Measurements from ENCODE around the gene NRXN3.

- TF ChIP-seq, protein P1, sequence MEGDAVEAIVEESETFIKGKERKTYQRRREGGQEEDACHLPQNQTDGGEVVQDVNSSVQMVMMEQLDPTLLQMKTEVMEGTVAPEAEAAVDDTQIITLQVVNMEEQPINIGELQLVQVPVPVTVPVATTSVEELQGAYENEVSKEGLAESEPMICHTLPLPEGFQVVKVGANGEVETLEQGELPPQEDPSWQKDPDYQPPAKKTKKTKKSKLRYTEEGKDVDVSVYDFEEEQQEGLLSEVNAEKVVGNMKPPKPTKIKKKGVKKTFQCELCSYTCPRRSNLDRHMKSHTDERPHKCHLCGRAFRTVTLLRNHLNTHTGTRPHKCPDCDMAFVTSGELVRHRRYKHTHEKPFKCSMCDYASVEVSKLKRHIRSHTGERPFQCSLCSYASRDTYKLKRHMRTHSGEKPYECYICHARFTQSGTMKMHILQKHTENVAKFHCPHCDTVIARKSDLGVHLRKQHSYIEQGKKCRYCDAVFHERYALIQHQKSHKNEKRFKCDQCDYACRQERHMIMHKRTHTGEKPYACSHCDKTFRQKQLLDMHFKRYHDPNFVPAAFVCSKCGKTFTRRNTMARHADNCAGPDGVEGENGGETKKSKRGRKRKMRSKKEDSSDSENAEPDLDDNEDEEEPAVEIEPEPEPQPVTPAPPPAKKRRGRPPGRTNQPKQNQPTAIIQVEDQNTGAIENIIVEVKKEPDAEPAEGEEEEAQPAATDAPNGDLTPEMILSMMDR (conservative IDR thresholded peaks at IDR 0.05 in 1 of 2, IDR thresholded peaks at IDR 0.05 in 1 of 2; ENCODE audit: low read depth in 1 of 2, low read length in 2 of 2) = no peak
- no peak for TF ChIP-seq EZH2 (IDR thresholded peaks at IDR 0.05; ENCODE audit: low read length, missing control alignments)
Measured at GRCh38 chr14:79614448-79614847, 1444.3 kb downstream of the NRXN3 start.

Data from fibroblast of lung (primary cell).